Upper lobe of left lung (tissue), 6 donors: ENCODE results near the gene FLT1. TPM values are rescaled to one million over a fixed set of nuclear protein-coding genes. Genes with fewer than 3 reads are reported as not detected.

Source experiments
- ATAC-seq, 2 donors: fragments of 200-7000 bp; cut with Tn5 transposase; one replicate each; pipeline ENCODE4 v1.9.1; 2022; ENCODE audit warnings: mild to moderate bottlenecking in 2 of 2, moderate library complexity in 2 of 2; ENCODE audit not compliant: low FRiP score in 2 of 2
- DNase-seq, 2 donors: peaks; one replicate each; pipeline ENCODE4 v3.0.0-alpha.2; 2019 to 2020
- H3K27ac ChIP-seq, 4 donors: fragments of 200-600 bp; sonication (generic); one replicate each; pipeline ENCODE4 v1.5.1; 2016 to 2019
- H3K27me3 ChIP-seq, 4 donors: fragments of 200-600 bp; sonication (generic); one replicate each; pipeline ENCODE4 v1.5.1; 2017 to 2019
- H3K36me3 ChIP-seq, 4 donors: fragments of 200-600 bp; sonication (generic); one replicate each; pipeline ENCODE4 v1.5.1; 2016 to 2019
- H3K4me1 ChIP-seq, 4 donors: fragments of 200-600 bp; sonication (generic); one replicate each; pipeline ENCODE4 v1.5.1; 2018 to 2019
- H3K4me3 ChIP-seq, 4 donors: fragments of 200-600 bp; sonication (generic); one replicate each; pipeline ENCODE4 v1.5.1; 2017 to 2019; ENCODE audit warnings: mild to moderate bottlenecking in 2 of 4, moderate library complexity in 1 of 4
- H3K9me3 ChIP-seq, 4 donors: fragments of 200-600 bp; sonication (generic); one replicate each; pipeline ENCODE4 v1.5.1; 2018 to 2019
- EP300 ChIP-seq, 4 donors: sonication (generic); formaldehyde crosslinking; IDR thresholded peaks; one replicate each; pipeline ENCODE4 v1.5.1; 2017; ENCODE audit warnings: antibody characterized with exemption in 4 of 4, control low read depth in 2 of 4
- POLR2A ChIP-seq, 4 donors: fragments of 450-650 bp; IDR thresholded peaks; one replicate each; pipeline ENCODE4 v1.5.1; 2016 to 2017; ENCODE audit warnings: antibody characterized with exemption in 4 of 4, mild to moderate bottlenecking in 2 of 4
- POLR2AphosphoS5 ChIP-seq, 2 donors: sonication (generic); formaldehyde crosslinking; IDR thresholded peaks; one replicate each; pipeline ENCODE4 v1.5.1; 2017; ENCODE audit warnings: antibody characterized with exemption in 2 of 2
- WGBS, 2 donors: methylation state at CpG; one replicate each; pipeline ENCODE4 v1.1.5; 2017 to 2018; 5-methylcytosine and 5-hydroxymethylcytosine counted together
- total RNA-seq, 6 donors: library from RNA; depleted of rRNA in 4 of 6; stranded (reverse); fragments of >200 nt in 4 of 6; gene quantifications; one replicate each; pipeline versions ENCODE4 v1.1.0 to v1.2.1, GENCODE V29; 2016 to 2021
- TF ChIP-seq, protein P1 (sequence below), 6 experiments: fragments of 450-650 bp in 4 of 6; fragments of 200-600 bp in 2 of 6; sonication (generic) in 2 of 6; IDR thresholded peaks; one replicate each; pipeline ENCODE4 v1.5.1; 2016 to 2019; ENCODE audit warnings: antibody characterized with exemption in 6 of 6
- donor health status: DM: no; HTN: no; CAD: no; lungs with moderate emphysema.
- donor health status: DM: no; HTN: yes; CAD: no; lungs with severe emphysema.

FLT1 gene
- total RNA-seq, 6 donors from 2014 or later, result 20.9 to 47.9 (median 25.5) TPM

DNA sequence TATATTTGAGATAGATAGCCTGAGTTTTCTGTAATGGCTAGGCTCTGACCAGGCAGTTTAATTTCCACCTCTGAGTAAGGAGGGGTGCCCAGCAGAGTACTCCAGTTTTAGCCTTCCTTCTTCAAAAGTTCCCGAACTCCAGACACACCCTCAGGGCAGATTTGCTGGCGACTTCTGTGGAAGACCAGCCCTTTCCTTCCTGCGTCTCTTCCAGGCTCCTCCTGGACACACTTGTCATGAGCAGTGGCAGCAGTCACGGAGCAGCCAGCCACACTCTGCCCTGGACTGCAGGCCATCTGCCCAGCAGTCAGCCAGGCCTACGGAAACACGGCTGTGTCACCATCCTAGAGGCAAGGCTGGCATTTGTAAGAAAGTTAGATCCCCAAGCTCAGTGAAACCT lies 6.6 kb upstream of the FLT1 start:
- no peaks in the 10 kb centered on the region for H3K9me3 ChIP-seq
- H3K27ac ChIP-seq, result peak overlapping the region in 2 of 4 donors; percentile 52 to 65
- H3K36me3 ChIP-seq, result no peaks in the 10 kb centered on the region
- DNase-seq, result peak; percentile 30 to 52
- H3K4me3 ChIP-seq, result no peak overlapping the region
- ATAC-seq, result peak in 1 of 2 donors; percentile 67
- H3K27me3 ChIP-seq, result no peaks in the 10 kb centered on the region
- TF ChIP-seq EP300 (IDR thresholded peaks at IDR 0.05) (peak in 1 of 4 donors; percentile 39), POLR2A (IDR thresholded peaks at IDR 0.05) (peak in 1 of 4 donors; percentile 47), POLR2AphosphoS5 (IDR thresholded peaks at IDR 0.05) (peak; percentile 59 to 74)
- TF ChIP-seq, protein P1, sequence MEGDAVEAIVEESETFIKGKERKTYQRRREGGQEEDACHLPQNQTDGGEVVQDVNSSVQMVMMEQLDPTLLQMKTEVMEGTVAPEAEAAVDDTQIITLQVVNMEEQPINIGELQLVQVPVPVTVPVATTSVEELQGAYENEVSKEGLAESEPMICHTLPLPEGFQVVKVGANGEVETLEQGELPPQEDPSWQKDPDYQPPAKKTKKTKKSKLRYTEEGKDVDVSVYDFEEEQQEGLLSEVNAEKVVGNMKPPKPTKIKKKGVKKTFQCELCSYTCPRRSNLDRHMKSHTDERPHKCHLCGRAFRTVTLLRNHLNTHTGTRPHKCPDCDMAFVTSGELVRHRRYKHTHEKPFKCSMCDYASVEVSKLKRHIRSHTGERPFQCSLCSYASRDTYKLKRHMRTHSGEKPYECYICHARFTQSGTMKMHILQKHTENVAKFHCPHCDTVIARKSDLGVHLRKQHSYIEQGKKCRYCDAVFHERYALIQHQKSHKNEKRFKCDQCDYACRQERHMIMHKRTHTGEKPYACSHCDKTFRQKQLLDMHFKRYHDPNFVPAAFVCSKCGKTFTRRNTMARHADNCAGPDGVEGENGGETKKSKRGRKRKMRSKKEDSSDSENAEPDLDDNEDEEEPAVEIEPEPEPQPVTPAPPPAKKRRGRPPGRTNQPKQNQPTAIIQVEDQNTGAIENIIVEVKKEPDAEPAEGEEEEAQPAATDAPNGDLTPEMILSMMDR (IDR thresholded peaks at IDR 0.05), result no peak
- peaks cover 0 to 14% (median 2%) of the 10 kb centered on the region in 4 donors for H3K4me1 ChIP-seq
- WGBS, 2 donors, result 45 to 74% methylated on average over 6 of the region's 6 CpGs

DNA sequence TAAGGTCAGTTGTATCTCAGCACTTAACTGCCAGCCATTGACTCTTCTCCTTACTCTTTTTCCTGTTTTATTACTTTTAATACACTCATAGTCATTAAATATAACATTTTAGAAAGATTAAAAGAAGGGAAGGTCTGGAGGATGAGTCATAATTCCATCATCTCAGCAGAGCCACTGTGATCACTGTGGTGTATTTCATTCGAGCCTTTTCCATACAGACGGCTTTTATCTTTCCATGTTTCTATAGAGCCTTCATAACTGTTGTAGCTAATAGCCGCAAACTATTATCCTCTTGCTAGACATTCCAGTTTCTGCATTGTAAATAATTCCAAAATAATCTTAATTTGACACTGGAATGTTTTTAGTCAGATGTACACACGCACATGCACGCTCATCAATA lies 4.7 kb upstream of the FLT1 start:
- H3K4me3 ChIP-seq, result no peak overlapping the region
- DNase-seq (no peak), ATAC-seq (no peak)
- H3K36me3 ChIP-seq, result no peaks in the 10 kb centered on the region
- peaks cover 0 to 11% (median 6%) of the 10 kb centered on the region in 4 donors for H3K27me3 ChIP-seq
- no peak for TF ChIP-seq POLR2A (IDR thresholded peaks at IDR 0.05)
- TF ChIP-seq POLR2AphosphoS5 (IDR thresholded peaks at IDR 0.05), result no peak
- TF ChIP-seq EP300 (IDR thresholded peaks at IDR 0.05), result no peak
- TF ChIP-seq, protein P1 (IDR thresholded peaks at IDR 0.05), result no peak
- 93 to 94% methylated on average over 5 of the region's 5 CpGs for WGBS, 2 donors
- H3K4me1 ChIP-seq, result peaks cover 14 to 26% (median 19%) of the 10 kb centered on the region in 4 donors
- H3K9me3 ChIP-seq, result no peaks in the 10 kb centered on the region
- H3K27ac ChIP-seq, result no peak overlapping the region

DNA sequence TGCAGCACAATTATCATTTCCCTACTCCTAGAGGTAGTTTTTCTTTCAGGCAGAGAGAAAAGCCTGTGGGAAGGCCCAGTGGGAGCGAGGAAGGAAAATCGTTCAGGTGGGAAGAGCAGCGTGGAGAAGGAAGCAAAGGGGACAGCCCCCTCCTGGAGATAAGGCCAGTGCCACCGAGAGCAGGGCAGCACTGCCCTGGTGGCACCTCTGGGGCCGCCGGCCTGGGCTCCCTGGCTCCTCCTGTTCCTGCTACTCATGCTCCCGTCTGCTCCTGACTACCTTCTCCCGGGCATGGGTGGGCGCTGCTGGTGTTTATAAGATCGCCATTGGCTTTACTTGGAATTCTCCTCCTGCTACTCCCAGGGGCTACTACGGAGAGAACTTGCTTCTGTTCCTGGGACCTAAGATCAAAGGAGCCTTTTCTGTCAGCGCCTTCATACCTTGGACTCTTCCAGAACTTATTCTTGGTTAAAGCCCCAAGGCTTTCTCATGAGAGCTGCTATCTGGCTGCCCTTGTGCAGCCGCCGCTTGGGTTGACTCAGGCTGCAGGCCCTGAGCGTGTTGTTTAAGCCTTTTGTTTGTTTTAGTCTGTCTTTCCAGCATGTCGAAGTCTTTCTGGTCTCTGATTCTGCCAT lies 3.7 kb upstream of the FLT1 start:
- ATAC-seq (no peak), DNase-seq (peak in 1 of 2 donors; percentile 53)
- TF ChIP-seq EP300 (IDR thresholded peaks at IDR 0.05), result no peak
- 81 to 95% methylated on average over 16 of the region's 16 CpGs for WGBS, 2 donors
- H3K36me3 ChIP-seq, result no peaks in the 10 kb centered on the region
- H3K27ac ChIP-seq, result no peak overlapping the region
- H3K9me3 ChIP-seq, result no peaks in the 10 kb centered on the region
- peaks cover 24 to 36% (median 29%) of the 10 kb centered on the region in 4 donors for H3K4me1 ChIP-seq
- H3K27me3 ChIP-seq, result peaks cover 0 to 21% (median 12%) of the 10 kb centered on the region in 4 donors
- no peak overlapping the region for H3K4me3 ChIP-seq

DNA sequence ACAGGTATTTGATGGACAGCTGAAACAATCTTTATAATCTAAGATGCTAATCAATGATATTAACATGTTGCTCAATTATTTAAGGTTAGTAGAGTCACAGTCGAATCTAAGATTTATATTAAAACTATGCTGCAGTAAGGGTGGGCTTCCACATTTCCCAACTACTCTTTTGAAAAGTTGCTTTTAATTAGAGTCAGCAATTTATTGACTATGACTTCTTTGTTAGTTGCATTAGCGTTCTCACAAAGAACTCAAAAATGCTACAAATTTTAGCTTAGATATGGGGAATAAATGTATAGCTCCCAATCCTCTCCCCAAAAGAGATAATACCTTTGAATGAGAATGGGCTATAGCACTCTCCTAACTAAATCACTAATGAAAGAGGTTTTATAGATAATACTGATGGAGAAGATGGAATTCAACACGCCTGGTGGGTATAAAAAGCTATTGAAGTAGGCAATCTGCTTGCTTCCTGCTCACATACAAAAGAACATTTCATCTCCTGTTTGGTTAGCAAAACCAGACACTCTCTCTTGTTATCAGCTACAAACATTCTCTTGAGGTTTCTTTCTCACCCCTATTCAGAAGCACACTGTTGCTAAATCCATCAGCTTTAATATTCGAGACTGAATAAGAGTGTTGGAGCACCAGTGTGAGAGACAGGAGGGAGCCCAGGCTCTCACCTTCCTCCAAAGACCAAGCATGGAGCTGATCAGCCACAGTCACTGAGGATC lies 2.4 kb upstream of the FLT1 start:
- Histone ChIP-seq H3K4me3 (no peak overlapping the region), H3K36me3 (no peaks in the 10 kb centered on the region), H3K27ac (no peak overlapping the region), H3K9me3 (no peaks in the 10 kb centered on the region), H3K27me3 (peaks cover 0 to 26% (median 14%) of the 10 kb centered on the region in 4 donors), H3K4me1 (peaks cover 26 to 40% (median 30%) of the 10 kb centered on the region in 4 donors)
- DNase-seq (no peak), ATAC-seq (no peak)
- WGBS, 2 donors, result 61 to 69% methylated on average over 4 of the region's 4 CpGs
- TF ChIP-seq, protein P1 (IDR thresholded peaks at IDR 0.05), result no peak
- TF ChIP-seq POLR2AphosphoS5 (IDR thresholded peaks at IDR 0.05), result no peak
- TF ChIP-seq EP300 (IDR thresholded peaks at IDR 0.05), result no peak
- no peak for TF ChIP-seq POLR2A (IDR thresholded peaks at IDR 0.05)

DNA sequence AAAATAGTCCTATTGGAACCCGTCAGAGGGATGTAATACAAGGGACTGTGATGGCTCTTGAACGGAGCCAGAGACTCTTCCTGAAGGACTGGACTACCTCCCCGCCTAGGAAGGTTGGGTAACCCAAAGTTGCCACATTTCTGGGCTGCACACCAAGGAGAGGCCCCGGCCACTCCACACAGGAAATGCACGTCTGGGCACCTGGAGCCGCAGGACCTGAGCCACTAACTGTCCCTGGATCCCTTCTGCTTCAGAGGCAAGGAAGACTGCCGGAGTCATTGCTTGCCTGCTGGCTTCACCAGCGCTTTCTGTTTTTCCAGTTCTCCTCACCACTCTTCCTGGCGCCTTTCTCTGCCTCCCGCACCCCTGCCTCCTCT lies 1.2 kb upstream of the FLT1 start:
- H3K27me3 ChIP-seq, result peaks cover 0 to 26% (median 15%) of the 10 kb centered on the region in 4 donors
- no peaks in the 10 kb centered on the region for H3K9me3 ChIP-seq
- peak overlapping the region in 1 of 4 donors; percentile 93 for H3K27ac ChIP-seq
- peak in 1 of 2 donors; percentile 67 for DNase-seq
- peak; percentile 13 to 41 for ATAC-seq
- peak overlapping the region in 1 of 4 donors; percentile 66 for H3K4me3 ChIP-seq
- no peaks in the 10 kb centered on the region for H3K36me3 ChIP-seq
- H3K4me1 ChIP-seq, result peaks cover 26 to 35% (median 28%) of the 10 kb centered on the region in 4 donors
- TF ChIP-seq EP300 (IDR thresholded peaks at IDR 0.05) (no peak), POLR2A (IDR thresholded peaks at IDR 0.05) (no peak), POLR2AphosphoS5 (IDR thresholded peaks at IDR 0.05) (no peak)
- TF ChIP-seq, protein P1 (IDR thresholded peaks at IDR 0.05), result no peak
- WGBS, 2 donors, result 47 to 59% methylated on average over 9 to 10 of the region's 10 CpGs
